BLaER1 treated with 17β-estradiol and CSF1 and Interleukin-3, amounts not matched to agents 10 nM and 100 nM (cell line): ENCODE measurements around the gene DHRS13.
A peak's percentile ranks its signal among the peaks of the same experiment; 100 is the strongest.
"Not testable (repeated sequence)": the region's sequence is repeated elsewhere in the genome, so short reads cannot be mapped to it uniquely, and the experiment has no call there.

Experiments
- H3K27ac ChIP-seq, 11 experiments: shearing (Covaris generic); formaldehyde crosslinking; 2 replicates each; pipeline ENCODE4 v1.8.1; 2022
- H3K27me3 ChIP-seq, 11 experiments: shearing (Covaris generic); formaldehyde crosslinking; 2 replicates each; pipeline ENCODE4 v1.8.1; 2022
- H3K36me3 ChIP-seq, 11 experiments: shearing (Covaris generic); formaldehyde crosslinking; 2 replicates each; pipeline ENCODE4 v1.8.1; 2022
- H3K4me1 ChIP-seq, 10 experiments: shearing (Covaris generic); formaldehyde crosslinking; 2 replicates each; pipeline ENCODE4 v1.8.1; 2022
- H3K4me2 ChIP-seq, 11 experiments: shearing (Covaris generic); formaldehyde crosslinking; 2 replicates each; pipeline ENCODE4 v1.8.1; 2022
- H3K4me3 ChIP-seq, 10 experiments: shearing (Covaris generic); formaldehyde crosslinking; 2 replicates each; pipeline ENCODE4 v1.8.1; 2022
- H3K9ac ChIP-seq, 11 experiments: shearing (Covaris generic); formaldehyde crosslinking; 2 replicates each; pipeline ENCODE4 v1.8.1; 2022
- H3K9me3 ChIP-seq, 11 experiments: shearing (Covaris generic); formaldehyde crosslinking; replicated peaks in 1 of 11; 2 replicates each; pipeline ENCODE4 v1.8.1; 2022
- H4K20me1 ChIP-seq, 11 experiments: shearing (Covaris generic); formaldehyde crosslinking; 2 replicates each; pipeline ENCODE4 v1.8.1; 2022
- Cebpa-rat ChIP-seq, 11 experiments: shearing (Covaris generic); IDR thresholded peaks; 2 replicates each; pipeline ENCODE4 v1.8.1; 2022

The DHRS13 gene

DNA sequence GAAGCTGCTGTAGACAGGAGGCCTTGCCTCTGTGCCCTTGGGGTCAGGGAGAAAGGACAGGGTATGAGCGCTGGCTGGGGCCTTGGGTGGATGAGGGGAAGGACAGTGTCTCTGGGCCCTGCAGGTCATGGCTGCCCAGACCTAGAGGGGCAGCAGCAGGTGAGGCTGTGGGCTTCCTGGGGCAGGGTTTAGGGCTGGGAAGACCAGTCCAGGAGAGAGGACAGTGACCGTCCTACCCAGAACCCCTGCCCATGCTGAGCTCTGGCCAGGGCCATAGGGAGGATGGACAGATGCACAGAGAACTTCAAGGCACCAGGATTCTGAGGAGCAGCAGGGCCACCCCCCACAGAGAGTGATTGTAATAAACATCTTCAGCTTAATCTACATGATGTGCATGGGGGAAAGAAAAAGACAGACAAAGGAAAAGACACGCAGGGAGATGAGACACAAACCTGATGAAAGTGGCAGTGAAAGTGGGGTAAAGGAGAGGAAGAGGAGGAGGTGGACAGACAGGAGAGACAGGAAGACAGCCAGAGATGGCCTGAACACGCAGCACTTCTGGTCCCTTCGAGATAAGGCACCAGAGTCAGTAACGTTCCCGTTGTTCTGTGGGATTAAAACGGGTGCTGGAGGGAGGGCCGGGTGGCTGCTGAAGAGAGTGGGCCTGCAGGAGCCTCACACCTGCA is 22.9 kb downstream of the DHRS13 start:
- peaks cover 0 to 54% (median 4%) of the 10 kb centered on the region in 11 experiments; a peak in 9 of 22 replicates for H4K20me1 ChIP-seq
- H3K4me3 ChIP-seq = no peak overlapping the region
- TF ChIP-seq Cebpa-rat (IDR thresholded peaks at IDR 0.05) = no peak
- H3K36me3 ChIP-seq = peaks cover 60 to 76% (median 70%) of the 10 kb centered on the region in 11 experiments
- H3K4me2 ChIP-seq = no peak overlapping the region
- H3K9ac ChIP-seq = no peak overlapping the region
- no peaks in the 10 kb centered on the region for H3K9me3 ChIP-seq
- H3K27ac ChIP-seq = no peak overlapping the region
- H3K4me1 ChIP-seq = peaks cover 0 to 24% (median 10%) of the 10 kb centered on the region in 10 experiments; a peak in 15 of 20 replicates
- H3K27me3 ChIP-seq = no peaks in the 10 kb centered on the region

DNA sequence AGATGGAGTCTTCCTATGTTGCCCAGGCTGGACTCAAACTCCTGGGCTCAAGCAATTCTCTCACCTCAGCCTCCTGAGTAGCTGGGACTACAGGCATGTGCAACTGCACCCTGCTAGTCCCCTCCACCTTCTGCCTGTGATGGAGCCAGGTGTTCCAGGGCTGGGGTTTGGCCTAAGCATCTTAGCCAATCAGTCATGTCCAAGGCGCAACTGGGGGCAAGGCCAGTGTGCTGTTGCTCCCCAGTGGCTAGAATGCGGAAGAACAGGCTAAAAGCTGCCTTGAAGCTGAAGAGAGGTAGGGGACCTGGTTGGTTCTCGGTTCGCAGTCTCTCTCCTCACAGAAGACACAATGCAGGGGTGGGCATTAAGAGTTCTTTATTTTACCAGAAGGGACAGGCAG is 23.9 kb downstream of the DHRS13 start:
- Histone ChIP-seq H3K4me2 (no peak overlapping the region), H3K27me3 (no peaks in the 10 kb centered on the region), H3K36me3 (peaks cover 55 to 67% (median 60%) of the 10 kb centered on the region in 11 experiments), H4K20me1 (peaks cover 0 to 44% (median 3%) of the 10 kb centered on the region in 11 experiments; a peak in 6 of 22 replicates), H3K4me3 (no peak overlapping the region), H3K9me3 (no peaks in the 10 kb centered on the region), H3K4me1 (peaks cover 0 to 13% (median 0%) of the 10 kb centered on the region in 10 experiments; a peak in 6 of 20 replicates), H3K9ac (no peak overlapping the region), H3K27ac (no peak overlapping the region)
- no peak for TF ChIP-seq Cebpa-rat (IDR thresholded peaks at IDR 0.05)

DNA sequence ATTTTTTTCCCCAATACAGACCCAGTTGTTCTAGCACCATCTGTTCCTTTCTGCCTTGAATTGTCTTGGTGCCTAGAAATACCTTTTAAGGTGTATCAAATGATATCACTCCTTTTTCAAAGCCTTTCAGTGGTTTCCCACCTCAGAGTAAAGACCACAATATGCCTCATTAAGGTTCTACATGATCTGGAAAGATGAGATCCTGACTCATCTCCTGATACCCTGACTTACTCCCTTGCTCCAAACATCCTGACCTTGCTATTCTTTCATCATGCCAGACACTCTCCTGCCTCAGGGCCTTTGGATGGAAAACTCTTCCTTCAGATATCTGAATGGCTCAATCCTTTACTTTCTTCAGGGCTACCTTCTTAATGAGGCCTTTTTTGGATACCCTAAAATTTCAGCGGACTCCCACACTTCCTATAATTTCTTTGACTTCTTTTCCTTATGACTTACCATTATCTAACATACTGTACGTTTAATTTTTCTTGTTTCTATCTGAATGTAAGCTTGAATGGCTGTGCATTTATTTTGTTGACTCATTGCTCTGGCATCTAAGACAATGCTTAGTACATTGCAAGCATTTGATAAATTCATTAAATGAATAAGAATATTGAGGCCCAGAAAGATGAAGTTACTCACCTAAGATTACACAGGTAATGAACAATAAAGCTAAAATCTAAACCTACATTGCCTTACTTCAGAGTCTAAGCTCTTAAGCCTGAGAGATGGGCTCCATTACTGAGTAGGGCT is 24.5 kb downstream of the DHRS13 start:
- peaks cover 0 to 9% (median 0%) of the 10 kb centered on the region in 10 experiments; a peak in 5 of 20 replicates for H3K4me1 ChIP-seq
- H3K27me3 ChIP-seq = no peaks in the 10 kb centered on the region
- H3K27ac ChIP-seq = no peak overlapping the region
- H3K4me2 ChIP-seq = no peak overlapping the region
- peaks cover 49 to 61% (median 54%) of the 10 kb centered on the region in 11 experiments for H3K36me3 ChIP-seq
- peaks cover 0 to 37% (median 1%) of the 10 kb centered on the region in 11 experiments; a peak in 4 of 22 replicates for H4K20me1 ChIP-seq
- H3K9me3 ChIP-seq = no peaks in the 10 kb centered on the region
- no peak overlapping the region for H3K4me3 ChIP-seq
- no peak for TF ChIP-seq Cebpa-rat (IDR thresholded peaks at IDR 0.05)
- H3K9ac ChIP-seq = no peak overlapping the region

DNA sequence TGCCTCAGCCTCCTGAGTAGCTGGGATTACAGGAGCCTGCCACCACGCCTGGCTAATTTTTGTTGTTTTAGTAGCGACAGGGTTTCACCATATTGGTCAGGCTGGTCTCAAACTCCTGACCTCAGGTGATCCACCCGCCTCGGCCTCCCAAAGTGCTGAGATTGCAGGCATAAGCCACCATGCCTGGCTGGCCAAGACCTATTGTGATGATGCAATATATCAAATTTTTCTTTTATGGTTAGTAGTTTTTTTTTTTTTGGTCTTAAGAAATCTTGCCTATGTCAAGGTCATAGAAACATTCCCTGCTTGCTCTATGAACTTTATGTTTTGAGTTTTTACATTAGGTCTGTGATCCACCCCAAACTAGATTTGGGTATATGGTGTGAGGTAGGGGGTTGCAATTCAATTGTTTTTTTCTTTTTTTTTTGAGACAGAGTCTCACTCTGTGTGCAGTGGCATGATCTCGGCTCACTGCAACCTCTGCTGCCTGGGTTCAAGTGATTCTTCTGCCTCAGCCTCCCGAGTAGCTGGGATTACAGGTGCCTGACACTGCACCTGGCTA is 25.6 kb downstream of the DHRS13 start:
- peaks cover 0 to 26% (median 0%) of the 10 kb centered on the region in 11 experiments; a peak in 2 of 22 replicates for H4K20me1 ChIP-seq
- H3K27me3 ChIP-seq, H3K9ac ChIP-seq, H3K9me3 ChIP-seq, H3K4me3 ChIP-seq, H3K27ac ChIP-seq, H3K4me1 ChIP-seq, H3K4me2 ChIP-seq: not testable (repeated sequence)
- H3K36me3 ChIP-seq = peaks cover 38 to 50% (median 42%) of the 10 kb centered on the region in 11 experiments
- TF ChIP-seq Cebpa-rat (IDR thresholded peaks at IDR 0.05) = peak in 4 of 11 experiments; percentile 13 to 72 (median 31); a peak in 3 of 22 replicates

DNA sequence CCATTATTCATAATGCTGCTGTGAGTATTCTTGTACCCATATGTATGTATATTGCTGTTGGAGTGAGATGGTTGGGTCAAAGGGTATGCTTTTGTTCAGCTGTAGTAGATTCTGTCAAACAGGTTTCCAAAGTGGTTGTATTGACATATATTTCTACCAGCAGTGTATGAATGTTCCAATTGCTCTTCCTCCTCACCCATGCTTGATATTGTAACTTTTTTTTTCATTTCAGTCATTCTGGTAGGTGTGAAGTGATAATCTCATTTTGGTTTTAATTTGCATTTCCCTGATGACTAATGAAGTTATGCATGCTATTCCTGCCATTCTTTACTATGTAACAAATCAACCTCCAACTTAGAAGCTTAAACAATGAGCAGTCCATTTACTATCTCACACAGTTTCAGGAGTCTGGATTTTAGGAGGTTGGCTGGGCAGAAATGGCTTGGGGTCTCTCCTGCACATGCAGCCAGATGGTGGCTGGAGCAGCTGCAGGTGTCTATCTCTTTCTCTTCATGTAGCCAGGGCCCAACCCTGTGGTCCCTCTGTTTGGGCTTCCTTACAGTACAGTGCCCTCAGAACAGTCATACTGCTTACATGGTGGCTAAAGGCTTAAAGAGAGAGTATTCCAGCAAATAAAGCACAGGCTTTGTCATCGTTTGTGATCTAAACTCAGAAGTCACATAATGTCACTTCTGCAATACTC is 26.9 kb downstream of the DHRS13 start:
- H3K9ac ChIP-seq = no peak overlapping the region
- H3K27ac ChIP-seq = no peak overlapping the region

DNA sequence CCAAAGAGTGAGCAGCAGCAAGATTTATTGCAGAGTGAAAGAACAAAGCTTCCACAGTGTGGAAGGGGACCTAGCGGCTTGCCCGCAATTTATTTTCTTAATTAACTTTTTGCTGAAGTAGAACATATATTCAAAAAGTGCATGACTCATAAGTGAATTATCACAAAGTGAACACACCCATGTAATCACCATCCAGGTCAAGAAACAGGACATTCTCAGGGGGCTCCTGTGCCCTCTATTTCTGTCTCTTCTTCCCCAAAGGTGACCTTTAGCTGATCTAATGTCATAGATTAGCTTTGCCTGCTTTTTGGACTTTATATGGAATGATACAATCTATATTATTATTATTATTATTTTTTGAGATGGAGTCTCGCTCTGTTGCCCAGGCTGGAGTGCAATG is 28.1 kb downstream of the DHRS13 start:
- TF ChIP-seq Cebpa-rat (IDR thresholded peaks at IDR 0.05) = no peak
- peaks cover 13 to 25% (median 18%) of the 10 kb centered on the region in 11 experiments for H3K36me3 ChIP-seq
- H3K4me2 ChIP-seq = no peak overlapping the region
- no peaks in the 10 kb centered on the region for H3K27me3 ChIP-seq
- peaks cover 0 to 8% (median 0%) of the 10 kb centered on the region in 11 experiments; a peak in 2 of 22 replicates for H4K20me1 ChIP-seq
- no peaks in the 10 kb centered on the region for H3K9me3 ChIP-seq
- H3K27ac ChIP-seq = no peak overlapping the region
- H3K9ac ChIP-seq = no peak overlapping the region
- H3K4me3 ChIP-seq = no peak overlapping the region
- peaks cover 6 to 18% (median 16%) of the 10 kb centered on the region in 10 experiments; a peak in 18 of 20 replicates for H3K4me1 ChIP-seq

More for the DNA sequence above, 26.9 kb downstream of the DHRS13 start:
- Histone ChIP-seq H3K27me3 (no peaks in the 10 kb centered on the region), H3K4me2 (no peak overlapping the region), H4K20me1 (peaks cover 0 to 21% (median 0%) of the 10 kb centered on the region in 11 experiments; a peak in 2 of 22 replicates), H3K36me3 (peaks cover 25 to 37% (median 30%) of the 10 kb centered on the region in 11 experiments), H3K4me3 (no peak overlapping the region), H3K9me3 (no peaks in the 10 kb centered on the region), H3K4me1 (peaks cover 3 to 12% (median 12%) of the 10 kb centered on the region in 10 experiments; a peak in 18 of 20 replicates)
- no peak for TF ChIP-seq Cebpa-rat (IDR thresholded peaks at IDR 0.05)

DNA sequence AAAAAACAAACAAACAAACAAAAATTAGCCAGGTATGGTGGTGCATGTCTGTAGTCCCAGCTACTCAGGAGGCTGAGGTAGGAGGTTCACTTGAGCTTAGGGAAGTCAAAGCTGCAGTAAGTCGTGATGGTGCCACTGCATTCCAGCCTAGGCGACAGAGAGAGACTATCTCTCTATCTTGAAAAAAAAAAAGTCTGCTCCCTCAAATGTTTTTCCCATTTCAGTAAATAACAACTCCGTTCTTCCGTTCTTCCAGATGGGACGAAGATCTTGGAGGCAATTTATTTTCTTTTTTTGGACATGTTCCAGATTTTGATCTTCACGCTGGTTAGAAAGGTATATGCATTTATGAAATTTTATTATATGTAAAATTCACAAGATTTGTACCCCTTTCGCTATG is 29.0 kb downstream of the DHRS13 start:
- no peak overlapping the region for H3K9ac ChIP-seq

DNA sequence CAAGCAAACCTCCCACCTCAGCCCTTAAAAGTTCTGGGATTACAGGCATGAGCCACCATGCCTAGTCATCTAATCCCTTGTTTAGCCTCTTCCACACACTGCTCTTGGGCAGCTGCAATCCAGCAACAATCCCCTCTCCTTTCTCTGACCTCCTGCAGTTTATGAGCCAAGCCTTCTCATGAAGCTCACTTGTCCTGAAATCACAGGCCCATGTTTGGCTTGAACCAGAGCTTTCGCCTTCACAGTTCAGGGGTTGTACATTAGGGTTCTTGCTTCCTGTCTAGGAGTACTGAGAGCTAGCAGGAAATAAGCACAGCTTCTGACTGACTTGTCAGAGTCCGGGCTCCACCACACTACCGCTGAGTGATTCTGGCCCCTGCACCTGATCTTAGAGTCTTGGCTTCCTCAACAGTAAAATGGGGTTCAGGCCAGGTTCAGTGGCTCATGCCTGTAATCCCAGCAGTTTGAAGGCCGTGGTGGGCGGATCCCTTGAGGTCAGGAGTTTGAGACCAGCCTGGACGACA is 31.8 kb downstream of the DHRS13 start:
- no peaks in the 10 kb centered on the region for H4K20me1 ChIP-seq
- H3K9ac ChIP-seq = peak overlapping the region; percentile 5 to 62 (median 27); a peak in 16 of 22 replicates
- H3K27ac ChIP-seq = peak overlapping the region in 10 of 11 experiments; percentile 21 to 69 (median 54); a peak in 17 of 22 replicates
- no peaks in the 10 kb centered on the region for H3K9me3 ChIP-seq
- H3K4me3 ChIP-seq = no peak overlapping the region
- H3K4me2 ChIP-seq = peak overlapping the region; percentile 25 to 67 (median 39); a peak in 21 of 22 replicates
- peaks cover 8 to 20% (median 17%) of the 10 kb centered on the region in 10 experiments for H3K4me1 ChIP-seq
- H3K27me3 ChIP-seq = no peaks in the 10 kb centered on the region
- no peak for TF ChIP-seq Cebpa-rat (IDR thresholded peaks at IDR 0.05)
- no peaks in the 10 kb centered on the region for H3K36me3 ChIP-seq

More for the DNA sequence above, 29.0 kb downstream of the DHRS13 start:
- Histone ChIP-seq H3K27ac (no peak overlapping the region), H3K4me3 (no peak overlapping the region), H3K27me3 (no peaks in the 10 kb centered on the region), H3K9me3 (no peaks in the 10 kb centered on the region), H4K20me1 (no peaks in the 10 kb centered on the region), H3K4me1 (peaks cover 6 to 18% (median 16%) of the 10 kb centered on the region in 10 experiments; a peak in 18 of 20 replicates), H3K36me3 (peaks cover 4 to 16% (median 9%) of the 10 kb centered on the region in 11 experiments; a peak in 21 of 22 replicates), H3K4me2 (no peak overlapping the region)
- no peak for TF ChIP-seq Cebpa-rat (IDR thresholded peaks at IDR 0.05)
